CD4-positive, alpha-beta T cell treated with Interleukin-2 at 100 ng/mL for 4 hours (primary cell): ENCODE data around the gene MSI2.

Experiments
- DNase-seq: peaks from one replicate; pipeline ENCODE4 v3.0.0-alpha.2; 2020; ENCODE audit warnings: low spot score

MSI2 gene

GRCh38 chr17:57541472-57542394 is 285.4 kb downstream of the MSI2 start:
- DNase-seq, result no peak

GRCh38 chr17:57542510-57542909 is 286.2 kb downstream of the MSI2 start:
- DNase-seq, result no peak

GRCh38 chr17:57543230-57543629 is 286.9 kb downstream of the MSI2 start:
- no peak for DNase-seq

- DNase-seq, result no peak
Observed at GRCh38 chr17:57544401-57544800, 288.1 kb downstream of the MSI2 start.

- no peak for DNase-seq
Observed at GRCh38 chr17:57544834-57545463, 288.6 kb downstream of the MSI2 start.

GRCh38 chr17:57545731-57546342 is 289.5 kb downstream of the MSI2 start:
- DNase-seq, result no peak

GRCh38 chr17:57548421-57549410 is 292.4 kb downstream of the MSI2 start:
- DNase-seq, result no peak

GRCh38 chr17:57549468-57549867 is 293.1 kb downstream of the MSI2 start:
- no peak for DNase-seq

- no peak for DNase-seq
Observed at GRCh38 chr17:57550016-57550415, 293.7 kb downstream of the MSI2 start.

- DNase-seq, result no peak
Observed at GRCh38 chr17:57550668-57551315, 294.5 kb downstream of the MSI2 start.

- no peak for DNase-seq
Observed at GRCh38 chr17:57551321-57552079, 295.2 kb downstream of the MSI2 start.

- DNase-seq, result no peak
Observed at GRCh38 chr17:57552114-57552624, 295.8 kb downstream of the MSI2 start.

- no peak for DNase-seq
Observed at GRCh38 chr17:57553526-57553925, 297.2 kb downstream of the MSI2 start.

- no peak for DNase-seq
Observed at GRCh38 chr17:57553991-57554825, 297.9 kb downstream of the MSI2 start.

GRCh38 chr17:57554826-57555635 is 298.7 kb downstream of the MSI2 start:
- DNase-seq, result no peak

GRCh38 chr17:57555636-57556175 is 299.4 kb downstream of the MSI2 start:
- DNase-seq, result no peak

- no peak for DNase-seq
Observed at GRCh38 chr17:57556320-57556719, 300.0 kb downstream of the MSI2 start.

GRCh38 chr17:57556977-57557376 is 300.7 kb downstream of the MSI2 start:
- no peak for DNase-seq
